GM18517 (cell line): ENCODE results near the gene UQCRQ.

Experiments
- ATAC-seq: cut with Tn5 transposase; IDR thresholded peaks from one replicate; pipeline ENCODE4 v1.9.1; 2021; ENCODE audit warnings: mild to moderate bottlenecking, moderate library complexity; ENCODE audit not compliant: unreplicated experiment

Gene UQCRQ

DNA sequence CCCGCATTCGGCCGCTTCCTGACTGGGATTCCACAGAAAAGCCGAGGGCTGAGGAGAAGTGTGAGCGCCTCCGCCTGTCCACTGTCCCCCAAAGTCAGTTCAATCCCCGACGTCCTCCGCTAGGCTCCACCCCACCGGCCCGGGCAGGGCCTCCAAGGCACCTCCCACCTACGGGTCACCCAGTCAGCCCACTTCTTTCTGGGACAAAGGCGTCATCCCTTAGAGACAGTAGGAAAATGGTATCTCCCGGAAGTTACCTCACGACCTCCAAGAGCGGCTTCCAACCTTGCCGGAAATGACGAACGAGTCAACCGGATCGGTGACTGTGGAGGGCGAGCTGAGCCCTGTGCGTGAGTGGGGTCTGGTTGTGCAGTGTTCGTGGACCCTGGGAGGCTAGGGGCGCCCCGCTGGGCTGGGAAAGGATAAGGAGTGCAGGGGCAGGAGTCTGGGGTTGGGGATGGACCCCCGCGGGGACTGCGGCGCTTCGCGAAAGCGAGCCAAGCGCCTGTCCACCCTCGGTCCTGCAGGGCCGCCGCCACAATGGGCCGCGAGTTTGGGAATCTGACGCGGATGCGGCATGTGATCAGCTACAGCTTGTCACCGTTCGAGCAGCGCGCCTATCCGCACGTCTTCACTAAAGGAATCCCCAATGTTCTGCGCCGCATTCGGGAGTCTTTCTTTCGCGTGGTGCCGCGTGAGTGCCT is at the start of gene UQCRQ, which contains the start of gene GDF9:
Gene UQCRQ (plus strand): TSS at position 301 of the 704 bp plus-strand sequence. CDS start 240 bp downstream, at position 541.
Gene GDF9 (minus strand): TSS at position 128 of the 704 bp plus-strand sequence. CDS start 1,936 bp downstream, outside the sequence.
- peak; percentile 97 for ATAC-seq

DNA sequence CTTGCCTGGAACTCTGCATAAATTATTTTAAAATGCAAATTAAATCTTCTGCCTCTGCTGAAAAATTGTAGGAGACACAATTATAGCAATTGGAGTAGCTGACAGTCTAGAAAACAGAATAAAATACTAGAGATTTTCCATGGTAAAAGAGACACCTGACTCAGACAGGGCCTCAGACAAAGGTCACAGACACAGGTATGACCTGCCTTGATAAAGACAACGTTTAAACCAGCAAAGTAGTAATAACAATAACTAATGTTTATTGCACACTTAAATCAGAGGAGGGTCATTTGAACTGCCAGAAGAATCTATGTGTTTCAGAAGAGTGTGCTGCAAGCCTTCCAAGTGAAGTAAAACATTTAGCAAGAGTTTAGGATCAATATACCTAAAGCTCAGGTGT is 49.4 kb upstream of the UQCRQ start:
- no peak for ATAC-seq

DNA sequence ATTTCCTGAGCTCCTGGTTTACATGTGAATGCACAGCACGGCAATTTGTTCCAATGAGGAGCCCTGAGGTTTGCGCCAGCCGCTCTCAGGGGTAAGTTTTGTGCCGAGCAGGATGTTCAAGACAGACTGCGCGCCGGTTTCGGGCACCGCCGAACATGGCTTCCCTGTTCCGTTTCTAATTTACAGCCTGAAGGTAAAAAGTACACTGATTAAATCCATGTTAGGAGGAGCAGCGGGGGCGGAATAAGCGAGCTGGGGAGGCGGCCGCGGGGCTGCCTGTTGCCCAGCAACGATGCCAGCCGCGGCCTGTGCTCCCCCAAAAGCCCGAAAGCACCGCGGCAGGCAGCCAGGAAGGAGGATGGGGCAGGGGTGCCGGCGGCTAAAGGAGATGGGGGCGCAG is 47.0 kb upstream of the UQCRQ start:
- no peak for ATAC-seq

DNA sequence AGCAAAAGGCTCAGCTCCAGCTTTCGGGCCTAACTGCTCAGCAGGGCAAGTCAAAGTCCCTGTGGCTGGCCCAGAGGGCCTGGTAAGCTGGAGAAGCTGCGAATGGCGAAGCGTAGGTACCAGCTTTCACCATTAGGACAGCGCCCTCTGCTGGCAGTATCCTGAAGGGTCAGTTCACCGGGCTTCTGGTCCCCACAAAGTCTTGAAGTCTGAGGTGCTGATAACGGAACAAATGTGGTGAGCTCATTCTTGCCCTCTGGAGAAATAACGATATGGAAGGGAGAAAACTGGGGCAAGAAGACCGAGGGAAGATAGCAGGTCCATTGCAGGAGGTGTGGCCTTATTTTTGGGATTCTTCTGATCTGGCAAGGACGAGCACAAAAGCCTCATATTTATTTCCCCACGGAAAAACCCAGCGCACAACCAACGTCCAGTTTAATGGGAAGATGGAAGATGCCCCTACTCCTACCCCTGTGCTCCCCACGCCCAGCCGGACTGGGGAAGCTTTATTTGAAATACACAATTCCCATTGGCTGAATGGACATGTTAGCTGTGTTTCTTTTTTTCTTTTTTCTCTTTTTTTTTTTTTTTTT is 46.2 kb upstream of the UQCRQ start:
- ATAC-seq = peak; percentile 73

DNA sequence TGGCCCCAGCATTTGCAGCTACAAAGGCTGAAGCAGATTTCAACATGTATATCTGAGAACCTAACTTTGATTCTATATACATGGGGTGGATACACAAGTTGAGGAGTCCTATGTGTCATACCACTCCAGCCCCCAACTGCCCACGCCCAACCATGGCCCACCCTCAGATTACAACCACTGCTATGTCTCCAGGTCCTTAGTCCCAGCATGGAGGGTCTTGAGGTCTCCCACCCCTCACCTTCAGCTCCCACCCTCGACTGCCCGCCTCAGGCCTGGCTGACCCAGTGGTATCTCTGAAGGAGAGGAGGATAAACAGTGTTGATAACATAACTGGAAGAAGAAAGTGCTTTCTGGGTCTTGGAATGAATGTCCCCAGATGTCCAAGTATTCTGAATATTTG is 45.1 kb upstream of the UQCRQ start:
- ATAC-seq = no peak

DNA sequence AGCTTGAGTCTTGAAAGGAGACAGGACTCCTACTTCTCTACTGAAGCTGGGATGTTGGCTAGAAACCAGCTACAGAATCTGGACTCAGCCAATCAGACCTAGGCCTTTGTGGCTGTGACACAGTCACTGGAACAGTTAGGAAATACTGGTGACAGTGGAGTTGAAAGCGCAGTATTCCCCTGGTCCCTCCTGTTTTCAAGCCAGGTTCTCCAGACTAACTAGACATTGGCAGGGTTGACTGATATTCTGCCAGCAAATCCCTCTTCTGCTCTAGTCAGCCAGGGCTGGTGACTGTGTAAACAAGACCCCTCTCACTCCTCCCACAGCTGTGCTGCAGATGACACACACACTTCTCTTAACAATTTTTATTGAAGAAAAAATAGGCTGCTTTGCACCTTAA is 44.7 kb upstream of the UQCRQ start:
- no peak for ATAC-seq

DNA sequence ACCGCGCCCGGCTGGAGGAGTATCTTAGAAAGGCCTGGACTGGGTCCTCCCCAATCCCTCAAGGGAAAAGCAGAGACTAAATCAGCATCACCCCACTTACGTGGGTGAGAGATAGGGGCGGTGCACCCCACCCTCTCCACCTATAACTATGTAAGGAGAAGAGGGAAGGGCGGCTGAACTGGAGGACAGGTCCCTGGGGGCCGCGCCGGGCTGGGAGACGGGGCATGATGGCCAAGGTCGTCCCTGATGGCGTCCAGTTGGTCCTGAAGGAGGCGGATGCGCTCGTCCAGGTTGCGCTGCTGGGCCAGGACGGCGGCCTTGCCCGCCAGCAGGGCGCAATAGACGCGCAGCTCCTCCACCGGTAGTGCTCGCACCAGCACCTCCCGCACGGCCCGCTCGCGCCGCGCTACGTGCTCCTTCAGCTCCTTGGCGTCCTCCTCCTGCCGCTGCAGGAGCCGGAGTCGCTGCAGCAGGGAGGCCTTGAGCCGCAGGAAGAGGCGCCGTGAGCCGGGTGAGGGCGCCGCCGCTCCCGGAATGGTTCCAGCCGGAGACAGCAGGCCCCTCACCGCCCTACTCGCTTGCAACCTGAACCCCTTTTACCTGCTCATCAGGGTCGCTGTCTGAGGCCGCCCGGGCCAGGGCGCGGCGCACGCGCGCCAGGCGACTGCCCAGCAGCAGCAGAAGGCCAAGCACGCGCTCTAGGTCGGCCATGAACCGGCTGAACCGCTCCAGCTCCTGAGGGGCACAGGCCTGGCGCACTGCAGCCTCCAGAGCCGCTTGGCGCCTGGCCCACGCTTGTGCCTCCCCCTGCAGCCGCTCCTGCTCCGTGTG is 43.6 kb upstream of the UQCRQ start:
- no peak for ATAC-seq

DNA sequence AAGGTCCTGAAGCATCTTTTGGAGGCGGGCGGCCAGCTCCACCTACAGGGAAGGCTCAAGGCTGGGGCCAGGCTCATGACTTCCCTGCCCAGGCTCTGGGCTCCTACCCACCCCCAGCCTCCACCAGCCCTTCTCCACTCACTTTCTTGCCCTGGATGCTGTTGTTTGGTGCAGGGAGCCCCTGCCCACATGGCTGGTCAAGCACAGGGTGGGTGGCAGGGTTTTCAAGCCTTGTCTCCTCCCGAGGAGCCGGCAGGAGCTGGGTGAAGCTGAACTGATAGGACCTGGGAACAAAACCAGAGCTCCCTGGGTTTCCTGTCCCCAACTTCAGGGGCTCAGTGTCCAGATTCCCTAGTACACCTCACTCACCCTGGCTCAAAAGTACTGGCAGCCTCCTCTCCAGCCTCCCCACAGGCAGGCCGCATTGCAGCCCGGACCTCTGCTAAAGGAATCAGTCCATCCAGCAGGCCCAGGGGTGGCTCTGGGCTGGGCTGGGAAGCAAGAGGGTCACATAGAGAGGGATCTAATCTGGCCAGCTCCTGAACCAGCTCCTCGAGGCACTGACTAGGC is 42.9 kb upstream of the UQCRQ start:
- ATAC-seq = no peak

DNA sequence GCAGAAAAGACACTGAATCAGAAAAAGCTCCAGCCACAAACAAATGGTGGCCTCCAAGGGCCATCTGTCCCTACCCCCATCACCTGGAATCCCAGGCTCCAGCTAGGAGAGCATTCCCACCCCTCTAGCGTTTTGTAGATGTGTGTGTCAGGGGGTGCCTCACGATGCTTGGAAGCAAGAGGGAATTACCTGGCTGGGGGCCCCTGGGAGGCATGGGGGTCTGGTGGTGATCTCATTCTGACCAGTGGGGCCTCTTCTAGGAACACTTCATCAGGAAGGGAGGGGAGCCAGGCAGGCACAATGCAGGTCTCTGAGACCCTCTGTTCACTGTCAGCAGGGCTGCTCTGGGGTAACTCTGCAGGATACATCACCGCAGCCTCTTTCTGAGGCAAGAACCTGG is 42.0 kb upstream of the UQCRQ start:
- ATAC-seq = no peak

DNA sequence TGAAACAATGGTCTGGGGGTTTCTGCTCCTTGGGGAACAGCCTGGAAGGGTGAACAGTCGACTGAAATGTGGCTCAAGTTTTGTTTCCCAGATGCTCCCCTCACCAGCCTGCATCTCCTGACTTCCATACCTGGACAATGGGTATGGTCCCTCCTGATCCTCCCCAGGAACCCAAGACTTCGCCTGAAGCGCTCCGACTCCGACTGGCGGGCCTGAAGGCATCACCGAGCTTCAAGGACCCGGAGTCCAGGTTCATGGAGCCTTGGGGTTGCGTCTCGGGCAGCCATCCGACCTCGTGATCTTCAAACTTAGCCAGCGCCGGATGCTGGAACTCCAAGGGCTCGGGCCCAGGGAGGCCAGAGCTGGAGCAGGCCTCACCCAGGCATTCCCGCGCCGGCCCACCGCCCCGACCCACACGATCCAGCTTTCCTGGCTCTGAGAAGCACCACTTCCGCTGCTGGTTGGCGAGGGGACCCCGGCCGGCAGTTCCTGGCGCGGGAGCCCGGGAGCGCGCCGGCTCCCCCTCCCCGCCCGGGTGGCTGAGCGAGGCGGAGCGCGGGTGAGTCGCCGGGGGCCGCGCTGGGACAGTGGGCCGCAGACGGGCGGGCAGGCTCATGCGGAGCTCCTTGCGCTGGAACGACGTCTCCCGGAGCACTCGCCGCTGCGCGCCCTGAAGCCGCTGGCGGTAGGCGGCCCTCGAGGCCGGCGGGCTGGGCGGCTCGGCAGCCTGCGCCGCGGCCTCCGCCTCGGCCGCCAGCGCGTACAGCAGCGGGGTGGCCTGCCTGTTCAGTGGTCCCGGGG is 41.2 kb upstream of the UQCRQ start:
- no peak for ATAC-seq

DNA sequence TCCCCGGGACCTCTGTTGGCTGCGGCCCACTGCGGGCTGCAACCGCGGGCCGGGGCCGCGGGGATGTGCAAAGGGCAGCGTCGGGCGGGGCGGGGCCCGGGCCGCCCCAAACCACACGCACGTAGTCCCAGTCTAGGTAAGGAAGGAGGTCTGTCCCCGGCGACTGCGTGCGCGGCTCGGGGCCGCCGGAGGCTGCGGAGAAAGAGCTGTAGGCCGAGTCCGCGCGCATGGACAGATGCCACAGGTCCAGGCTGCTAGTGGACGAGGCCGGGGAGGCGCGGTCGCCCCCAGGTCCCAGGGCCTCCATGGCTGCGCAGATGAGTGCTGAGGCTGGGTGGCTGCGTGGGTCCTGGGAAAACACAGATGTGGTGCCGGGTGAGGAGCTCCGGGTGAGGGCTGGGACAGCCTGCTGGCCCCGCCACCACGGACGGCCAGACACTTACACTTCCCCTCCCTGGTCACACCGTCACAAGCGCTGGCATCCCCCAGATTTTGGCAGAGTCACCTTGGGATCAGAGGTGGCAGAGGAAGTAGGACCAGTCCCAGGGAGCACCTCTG is 40.5 kb upstream of the UQCRQ start:
- no peak for ATAC-seq

DNA sequence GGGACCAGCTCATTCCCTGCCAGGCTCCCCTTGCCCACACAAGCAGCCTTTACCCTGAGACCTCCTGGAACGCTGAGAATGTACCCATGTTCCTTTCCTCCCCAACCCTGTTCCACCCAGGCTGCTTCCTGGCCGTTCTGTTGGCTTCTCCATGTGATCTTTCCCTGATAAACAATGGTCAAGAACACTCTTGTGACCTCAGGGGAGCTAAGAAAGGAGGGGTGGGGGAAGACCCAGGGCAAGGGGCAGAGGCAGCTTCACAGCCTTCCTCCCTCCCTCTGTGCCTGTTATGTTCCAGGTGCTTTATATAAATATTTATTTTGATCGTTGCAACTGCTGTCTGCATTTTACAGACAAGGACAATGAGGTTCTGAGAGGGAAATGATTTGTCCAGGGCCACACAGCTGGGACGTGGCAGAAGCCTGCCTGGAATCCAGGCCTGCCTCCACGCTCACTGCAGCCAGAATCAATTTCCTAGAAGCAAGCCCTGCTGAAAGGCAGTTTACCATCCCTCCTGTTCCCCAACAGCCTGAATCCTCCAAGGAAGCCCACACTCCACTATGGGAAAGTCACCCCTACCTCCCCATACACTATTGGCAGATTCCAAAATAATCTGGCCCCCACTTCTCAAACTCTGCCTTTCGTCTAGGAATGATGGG is 39.9 kb upstream of the UQCRQ start:
- ATAC-seq = no peak

DNA sequence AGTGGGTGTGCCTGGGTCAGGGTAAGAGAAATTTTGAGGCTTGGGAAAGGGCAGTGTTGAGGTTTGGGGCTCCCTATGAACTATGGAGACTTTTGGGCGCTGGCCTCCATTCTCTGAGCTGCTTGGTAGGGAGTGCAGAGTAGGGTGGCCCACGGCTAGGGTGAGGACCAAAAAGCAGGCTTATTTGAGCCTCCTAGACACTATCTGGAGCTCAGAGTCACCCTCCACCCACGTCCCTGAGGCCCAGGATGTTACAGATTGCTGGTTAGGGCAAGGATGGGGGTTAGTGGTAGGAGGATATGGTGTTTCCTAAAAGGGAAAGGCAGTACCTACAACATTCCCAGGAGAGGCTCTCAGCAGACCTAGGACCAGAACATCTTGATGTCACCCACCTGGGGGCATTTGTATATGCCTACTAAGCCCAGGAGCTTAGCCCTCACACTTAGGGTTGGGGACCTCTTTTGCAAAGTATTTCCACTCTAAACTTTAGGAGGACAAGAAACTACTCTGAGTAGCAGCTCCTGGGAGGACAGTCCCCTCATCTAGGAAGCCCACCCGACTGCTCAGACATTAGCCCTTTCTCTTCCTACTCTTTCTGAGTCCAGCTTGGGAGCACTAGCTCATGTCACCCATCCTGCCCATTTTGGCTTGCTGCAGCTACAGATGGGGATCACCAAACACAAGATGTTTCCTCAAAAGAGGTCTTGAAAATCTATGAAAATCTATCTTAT is 38.3 kb upstream of the UQCRQ start:
- no peak for ATAC-seq

DNA sequence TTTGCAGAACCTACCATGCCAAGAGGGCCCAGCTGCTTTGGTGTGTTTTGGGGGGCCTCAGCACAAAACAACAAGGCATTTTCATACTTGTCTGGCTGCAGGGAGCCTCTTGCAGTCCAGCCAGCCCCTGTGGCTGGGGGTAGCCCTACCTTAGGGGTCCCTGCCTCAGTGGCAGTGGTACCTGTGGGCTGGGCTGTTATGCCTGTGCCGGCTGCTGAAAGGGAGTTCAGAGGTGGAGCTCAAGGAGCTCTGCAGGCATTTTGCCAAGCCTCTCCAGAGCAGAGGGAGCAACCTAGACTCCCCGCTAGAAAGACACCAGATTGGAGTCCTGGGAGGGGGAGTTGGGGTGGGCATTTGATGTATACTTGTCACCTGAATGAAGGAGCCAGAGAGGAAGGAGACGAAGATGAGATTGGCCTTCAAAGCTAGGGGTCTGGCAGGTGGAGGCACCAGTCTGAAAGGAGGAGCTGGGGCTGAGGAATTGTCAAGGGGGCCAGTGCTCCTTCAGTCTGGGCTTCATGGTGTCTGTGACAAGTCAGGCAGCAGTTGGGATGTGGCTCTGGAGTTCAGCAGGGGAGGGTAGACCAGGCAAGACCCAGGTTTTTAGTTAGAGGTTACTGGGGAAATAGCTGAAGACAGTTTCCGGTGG is 37.5 kb upstream of the UQCRQ start:
- no peak for ATAC-seq

DNA sequence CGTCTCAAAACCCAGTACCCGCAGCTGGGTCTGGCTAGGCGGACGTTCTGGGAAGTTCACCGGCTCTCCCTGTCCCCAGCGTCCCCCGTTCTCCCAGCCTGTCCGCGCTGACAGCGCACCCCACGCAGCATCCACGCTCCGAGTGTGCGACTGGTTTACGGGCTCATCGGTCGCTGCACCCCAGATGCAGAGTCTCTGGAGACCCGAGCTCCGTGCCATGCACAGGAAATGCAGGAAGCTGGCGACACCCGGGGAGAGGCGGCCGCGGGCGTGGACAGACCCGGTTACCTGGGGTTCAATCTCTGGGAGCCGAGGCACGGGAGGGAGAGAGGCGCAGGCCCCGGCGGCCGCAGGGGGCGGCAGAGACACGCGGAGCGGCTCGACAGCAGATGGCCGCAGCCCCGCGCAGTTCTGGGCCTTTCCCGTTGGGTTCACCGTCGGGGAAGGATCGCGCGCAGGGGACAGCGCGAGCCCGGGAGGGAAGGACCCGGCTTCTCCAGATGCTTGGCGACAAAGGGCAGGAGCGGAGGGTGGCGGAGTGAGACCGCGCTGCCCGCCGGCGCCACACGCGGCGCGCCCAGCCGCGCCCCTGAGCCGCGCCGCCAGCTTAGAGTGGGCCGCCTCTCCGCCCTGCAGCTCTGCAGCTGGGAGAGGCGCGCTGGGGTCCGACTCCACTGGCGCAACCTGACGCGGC is 36.6 kb upstream of the UQCRQ start:
- peak; percentile 79 for ATAC-seq

DNA sequence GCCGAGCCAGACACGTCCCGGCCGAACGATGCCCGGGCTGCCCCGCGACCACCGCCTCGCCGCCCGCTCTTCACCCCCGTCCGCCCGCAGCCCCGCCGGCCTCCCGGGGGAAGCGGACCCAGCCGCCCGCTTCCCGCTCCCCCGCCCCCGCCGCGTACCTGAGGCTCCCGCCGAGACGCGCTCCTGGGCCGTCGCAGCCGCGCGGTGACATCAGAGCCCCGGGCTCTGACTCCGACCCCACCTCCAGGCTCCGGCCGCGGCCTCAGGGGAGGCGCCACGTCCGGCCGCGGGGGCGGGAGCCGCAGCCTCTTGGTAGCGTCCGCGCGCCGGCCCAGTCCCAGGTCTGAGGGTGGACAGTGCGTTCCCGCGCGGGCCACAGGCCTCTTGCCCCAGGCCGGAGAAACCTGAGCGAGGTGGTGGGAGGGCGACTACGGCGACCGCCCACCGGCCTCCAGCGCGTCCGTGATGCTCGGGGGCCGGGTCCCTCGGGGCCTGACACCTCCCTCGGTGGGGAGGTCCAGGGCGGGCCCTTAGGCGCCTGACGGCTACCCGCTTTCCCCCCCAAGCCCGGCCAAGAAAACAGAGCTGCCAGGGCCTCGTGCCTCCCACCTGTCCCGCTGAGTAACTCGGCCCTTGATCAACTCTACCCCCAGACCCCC is 35.9 kb upstream of the UQCRQ start, which contains the start of gene SHROOM1:
Gene SHROOM1 (minus strand): TSS at position 212 of the 659 bp plus-strand sequence. CDS start 4,507 bp downstream, outside the sequence.
- peak; percentile 52 for ATAC-seq

DNA sequence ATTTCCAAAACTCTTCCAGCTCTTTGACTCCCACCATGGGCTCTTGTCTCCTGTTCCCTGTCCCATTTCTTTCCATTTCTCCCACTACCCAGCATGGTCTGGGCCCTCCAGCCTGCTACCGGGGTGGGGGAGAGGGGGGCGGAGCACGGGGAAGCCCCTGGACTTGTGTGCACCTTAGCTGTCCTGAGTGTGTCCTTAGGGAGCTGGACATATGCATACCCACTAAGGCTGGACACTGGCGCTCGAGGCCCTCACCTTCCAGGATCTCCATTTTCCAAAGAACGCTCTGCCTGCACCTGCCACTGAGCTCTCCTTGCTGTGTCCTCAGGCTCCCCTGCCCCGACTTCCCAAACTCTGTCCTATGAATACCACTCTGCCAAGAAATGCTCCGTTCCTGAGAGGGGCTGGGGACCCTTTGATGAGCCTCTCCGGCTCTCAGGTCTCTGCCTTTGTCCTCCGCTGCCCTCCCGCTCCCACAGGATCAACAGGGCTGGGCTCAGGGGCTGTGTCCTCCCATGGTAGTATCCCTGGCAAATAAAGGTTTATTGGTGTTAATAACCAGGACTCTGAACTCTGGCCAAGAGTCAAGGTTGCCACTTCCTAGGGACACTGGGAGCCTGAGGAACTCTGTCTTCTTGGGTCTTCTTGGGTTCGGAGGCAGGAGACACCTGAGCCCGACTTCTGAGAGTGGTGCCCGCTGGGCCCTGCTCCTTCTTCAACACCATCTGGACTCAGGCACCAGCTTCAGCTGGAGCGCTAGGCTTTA is 35.2 kb upstream of the UQCRQ start:
- no peak for ATAC-seq
